Panc1 (cell line): ENCODE measurements around the gene DAZAP1. TPM values are rescaled to one million over a fixed set of nuclear protein-coding genes. Genes with fewer than 3 reads are reported as not detected.

Experiments
- ATAC-seq: fragments of 200-7000 bp; cut with Tn5 transposase; 2 replicates; pipeline ENCODE4 v1.9.1; 2020; ENCODE audit warnings: mild to moderate bottlenecking, moderate library complexity
- BruUV-seq: library from RNA; stranded (reverse); fragments of 400-500 nt; replicated peaks from 2 replicates; lab custom pipeline; 2021; lab: Mats Ljungman, UMichigan
- CTCF ChIA-PET: fragments of 300-600 bp; sonication (Branson Sonifier 250); formaldehyde crosslinking; loops from one replicate; lab custom pipeline; 2022; ENCODE audit warnings: antibody characterized with exemption; lab: Charles Lee
- POLR2A ChIA-PET: fragments of 300-600 bp; sonication (Branson Sonifier 250); formaldehyde crosslinking; loops from one replicate; lab custom pipeline; 2022; ENCODE audit warnings: antibody characterized with exemption; lab: Charles Lee
- DNase-seq: peaks from one replicate; pipeline ENCODE4 v3.0.0-alpha.2; 2010; ENCODE audit warnings: low read depth, low spot score
- H3K27ac ChIP-seq: 2 replicates; pipeline ENCODE4 v1.5.1; 2011; ENCODE audit warnings: mild to moderate bottlenecking, low read length, inconsistent platforms
- H3K27me3 ChIP-seq: fragments of 200-500 bp; sonication (Bioruptor generic); 2 replicates; pipeline ENCODE4 v1.6.0; 2014; ENCODE audit warnings: low read length, inconsistent platforms; ENCODE audit not compliant: control insufficient read depth, insufficient read depth
- H3K36me3 ChIP-seq: fragments of 200-500 bp; sonication (Bioruptor generic); 2 replicates; pipeline ENCODE4 v1.5.1; 2014; ENCODE audit warnings: inconsistent platforms, mild to moderate bottlenecking, low read length, moderate library complexity; ENCODE audit not compliant: control insufficient read depth, insufficient read depth
- H3K4me1 ChIP-seq: 2 replicates; pipeline ENCODE4 v1.5.1; 2011; ENCODE audit warnings: inconsistent platforms, mild to moderate bottlenecking, low read length, moderate library complexity; ENCODE audit not compliant: control insufficient read depth, insufficient read depth
- H3K4me3 ChIP-seq, 2 experiments: 2 replicates each; pipeline ENCODE4 v1.5.1; 2011 to 2012; ENCODE audit warnings: low read depth in 2 of 2, low read length in 2 of 2, mild to moderate bottlenecking in 2 of 2, inconsistent platforms in 1 of 2, moderate library complexity in 1 of 2
- H3K9me3 ChIP-seq: fragments of 200-500 bp; sonication (Bioruptor generic); 2 replicates; pipeline ENCODE4 v1.5.1; 2014; ENCODE audit warnings: low read depth, mild to moderate bottlenecking, inconsistent platforms, low read length, moderate library complexity; ENCODE audit not compliant: control insufficient read depth, insufficient read depth
- CTCF ChIP-seq: fragments of 450-650 bp; IDR thresholded peaks from 2 replicates; pipeline ENCODE4 v1.5.1; 2017; ENCODE audit warnings: mild to moderate bottlenecking
- POLR2AphosphoS5 ChIP-seq: IDR thresholded peaks from 2 replicates; pipeline ENCODE4 v1.6.1; 2012; ENCODE audit warnings: mild to moderate bottlenecking, low read depth, low read length, moderate library complexity
- REST ChIP-seq, 2 experiments: IDR thresholded peaks; 2 replicates each; pipeline ENCODE4 v1.6.1; 2011 to 2012; ENCODE audit warnings: low read depth in 2 of 2, control low read depth in 1 of 2, low read length in 1 of 2, mild to moderate bottlenecking in 1 of 2, moderate library complexity in 1 of 2; ENCODE audit not compliant: insufficient read depth in 1 of 2
- SIN3A ChIP-seq: IDR thresholded peaks from 2 replicates; pipeline ENCODE4 v1.6.1; 2012; ENCODE audit warnings: low read depth, mild to moderate bottlenecking, low read length, moderate library complexity, borderline replicate concordance; ENCODE audit not compliant: insufficient read depth
- TCF7L2 ChIP-seq: IDR thresholded peaks from 2 replicates; pipeline ENCODE4 v1.6.1; 2011; ENCODE audit warnings: mild to moderate bottlenecking, low read depth, low read length, inconsistent platforms
- in situ Hi-C: cut with HindIII; loops from 2 replicates; pipeline ENCODE4 v1.10.0; 2016; ENCODE audit warnings: low sequenced_read_pairs, low pct_unique_long_range_greater_than_20kb
- intact Hi-C: fragments of 100-400 bp; cut with micrococcal nuclease; formaldehyde crosslinking; loops from one replicate; pipeline ENCODE4 v1.10.0; 2022; ENCODE audit not compliant: unreplicated experiment
- total RNA-seq: library from RNA; stranded (reverse); gene quantifications from one replicate; pipeline ENCODE4 v1.2.1, GENCODE V29; 2021; ENCODE audit not compliant: unreplicated experiment

DAZAP1 gene
- total RNA-seq, 1 experiment from 2014 or later = 195 TPM

- no peak overlapping the region for H3K4me3 ChIP-seq
- no peak overlapping the region for H3K27ac ChIP-seq
- POLR2A ChIA-PET = no interaction called here
- CTCF ChIA-PET = no interaction called here
- no peak for TF ChIP-seq TCF7L2
- H3K4me1 ChIP-seq = peaks cover 3% of the 10 kb centered on the region; the same call in 1 of the 2 replicates
- ATAC-seq (no peak), DNase-seq (no peak)
- peaks cover 3% of the 10 kb centered on the region for H3K36me3 ChIP-seq
- BruUV-seq = no TSS peak
- H3K27me3 ChIP-seq = no peaks in the 10 kb centered on the region
- no peaks in the 10 kb centered on the region for H3K9me3 ChIP-seq
- in situ Hi-C loops = no loop called here
- intact Hi-C loops = no loop called here
These were observed 14.5 kb downstream of the DAZAP1 start for GRCh38 chr19:1421958-1422305.

GRCh38 chr19:1422360-1422759 lies 15.0 kb downstream of the DAZAP1 start:
- no peak overlapping the region for H3K4me3 ChIP-seq
- ATAC-seq (no peak), DNase-seq (no peak)
- BruUV-seq = no TSS peak
- POLR2A ChIA-PET = no interaction called here
- H3K4me1 ChIP-seq = no peaks in the 10 kb centered on the region; the same call in 1 of the 2 replicates
- no peak for TF ChIP-seq SIN3A
- TF ChIP-seq CTCF = no peak
- no peak for TF ChIP-seq REST (IDR thresholded peaks at IDR 0.05; ENCODE audit: insufficient read depth in 1 of 2, low read depth in 2 of 2, low read length in 1 of 2)
- no peak for TF ChIP-seq TCF7L2
- TF ChIP-seq POLR2AphosphoS5 = no peak
- peaks cover 3% of the 10 kb centered on the region for H3K36me3 ChIP-seq
- no peaks in the 10 kb centered on the region for H3K9me3 ChIP-seq
- in situ Hi-C loops (no loop called here), intact Hi-C loops (no loop called here)
- H3K27ac ChIP-seq = no peak overlapping the region
- H3K27me3 ChIP-seq = no peaks in the 10 kb centered on the region
- CTCF ChIA-PET = no interaction called here

GRCh38 chr19:1422943-1423342 lies 15.6 kb downstream of the DAZAP1 start:
- intact Hi-C loops = no loop called here
- no peak overlapping the region for H3K27ac ChIP-seq
- CTCF ChIA-PET = interaction anchor here (0.7 kb wide), 1 partner anchor 106 kb away, joined by 3 read pairs; no protein-coding TSS in a partner anchor
- DNase-seq = no peak
- POLR2A ChIA-PET = no interaction called here
- H3K4me3 ChIP-seq = no peak overlapping the region
- no peak for ATAC-seq
- no peak for TF ChIP-seq SIN3A
- no peak for TF ChIP-seq TCF7L2
- TF ChIP-seq REST (IDR thresholded peaks at IDR 0.05; ENCODE audit: insufficient read depth in 1 of 2, low read depth in 2 of 2, low read length in 1 of 2) = no peak
- TF ChIP-seq CTCF = no peak
- TF ChIP-seq POLR2AphosphoS5 = no peak
- in situ Hi-C loops = no loop called here
- H3K4me1 ChIP-seq = no peaks in the 10 kb centered on the region
- BruUV-seq = no TSS peak
- no peaks in the 10 kb centered on the region for H3K9me3 ChIP-seq
- peaks cover 3% of the 10 kb centered on the region for H3K36me3 ChIP-seq
- H3K27me3 ChIP-seq = no peaks in the 10 kb centered on the region
